HepG2 (cell line): ENCODE measurements around the gene NYNRIN. TPM values are rescaled to one million over a fixed set of nuclear protein-coding genes. Genes with fewer than 3 reads are reported as not detected.

ENCODE experiments used
- ARNT2 ChIP-seq: sonication (generic); formaldehyde crosslinking; IDR thresholded peaks from 2 replicates; pipeline ENCODE4 v1.8.0; 2022; ENCODE audit warnings: mild to moderate bottlenecking, low read depth, missing genetic modification reagents, moderate library complexity
- CBX2 ChIP-seq, 2 experiments: fragments of 200-600 bp in 1 of 2; sonication (generic); formaldehyde crosslinking in 1 of 2; IDR thresholded peaks; 2 replicates each; pipeline versions ENCODE4 v1.7.0 to v1.8.1; 2018 to 2022; ENCODE audit warnings: low read depth in 2 of 2, low read length in 1 of 2, mild to moderate bottlenecking in 1 of 2, missing genetic modification reagents in 1 of 2
- MZF1 ChIP-seq: sonication (generic); formaldehyde crosslinking; IDR thresholded peaks from 2 replicates; pipeline ENCODE4 v1.8.1; 2023; ENCODE audit warnings: mild to moderate bottlenecking, missing genetic modification reagents, borderline replicate concordance
- NCOR1 ChIP-seq: fragments of 200-600 bp; sonication (generic); IDR thresholded peaks from 2 replicates; pipeline ENCODE4 v1.7.0; 2017; ENCODE audit warnings: antibody characterized with exemption, low read length, borderline replicate concordance
- NFE2L2 ChIP-seq: fragments of 150-350 bp; IDR thresholded peaks from 2 replicates; pipeline ENCODE4 v1.6.1; 2014; ENCODE audit warnings: low read length
- PHF20 ChIP-seq: sonication (generic); formaldehyde crosslinking; IDR thresholded peaks from 2 replicates; pipeline ENCODE4 v1.5.0; 2020; ENCODE audit warnings: mild to moderate bottlenecking, missing genetic modification reagents
- SKI ChIP-seq: fragments of 450-650 bp; IDR thresholded peaks from one replicate; pipeline ENCODE4 v1.6.1; 2018; ENCODE audit warnings: mild to moderate bottlenecking; ENCODE audit not compliant: partially characterized antibody
- SP2 ChIP-seq: sonication (generic); formaldehyde crosslinking; IDR thresholded peaks from 2 replicates; pipeline ENCODE4 v1.5.1; 2020; ENCODE audit warnings: mild to moderate bottlenecking, missing genetic modification reagents
- STAT5B ChIP-seq: sonication (generic); formaldehyde crosslinking; IDR thresholded peaks from 2 replicates; pipeline ENCODE4 v1.4.0; 2020; ENCODE audit warnings: missing genetic modification reagents
- TBX2 ChIP-seq: sonication (generic); formaldehyde crosslinking; IDR thresholded peaks from 2 replicates; pipeline ENCODE4 v1.5.0; 2020; ENCODE audit warnings: missing genetic modification reagents, mild to moderate bottlenecking, borderline replicate concordance
- THAP7 ChIP-seq: sonication (generic); formaldehyde crosslinking; IDR thresholded peaks from 2 replicates; pipeline ENCODE4 v1.8.1; 2023; ENCODE audit warnings: mild to moderate bottlenecking, missing genetic modification reagents
- ZBTB4 ChIP-seq: sonication (generic); formaldehyde crosslinking; IDR thresholded peaks from 2 replicates; pipeline ENCODE4 v1.4.0; 2020; ENCODE audit warnings: missing genetic modification reagents, mild to moderate bottlenecking, borderline replicate concordance
- ZBTB42 ChIP-seq: sonication (generic); formaldehyde crosslinking; IDR thresholded peaks from 2 replicates; pipeline ENCODE4 v1.5.0; 2020; ENCODE audit warnings: mild to moderate bottlenecking, missing genetic modification reagents
- ZNF225 ChIP-seq: sonication (generic); formaldehyde crosslinking; IDR thresholded peaks from 2 replicates; pipeline ENCODE4 v1.4.0; 2020; ENCODE audit warnings: mild to moderate bottlenecking, missing genetic modification reagents
- ZNF274 ChIP-seq: sonication (generic); formaldehyde crosslinking; IDR thresholded peaks from 2 replicates; pipeline ENCODE4 v1.5.1; 2020; ENCODE audit warnings: mild to moderate bottlenecking, missing genetic modification reagents
- ZNF3 ChIP-seq: IDR thresholded peaks from 2 replicates; pipeline ENCODE4 v1.7.0; 2017; ENCODE audit warnings: inconsistent platforms
- ZNF414 ChIP-seq: sonication (generic); formaldehyde crosslinking; IDR thresholded peaks from 2 replicates; pipeline ENCODE4 v1.5.0; 2020; ENCODE audit warnings: missing genetic modification reagents
- ZNF44 ChIP-seq: sonication (generic); formaldehyde crosslinking; IDR thresholded peaks from 2 replicates; pipeline ENCODE4 v1.5.1; 2020; ENCODE audit warnings: mild to moderate bottlenecking, missing genetic modification reagents
- ZNF597 ChIP-seq: sonication (generic); formaldehyde crosslinking; IDR thresholded peaks from 2 replicates; pipeline ENCODE4 v1.5.0; 2020; ENCODE audit warnings: missing genetic modification reagents
- ZNF781 ChIP-seq: sonication (generic); formaldehyde crosslinking; IDR thresholded peaks from 2 replicates; pipeline ENCODE4 v1.5.1; 2020; ENCODE audit warnings: borderline replicate concordance, mild to moderate bottlenecking, missing genetic modification reagents; ENCODE audit errors: not compliant biosample characterization
- ZSCAN21 ChIP-seq: sonication (generic); formaldehyde crosslinking; IDR thresholded peaks from 2 replicates; pipeline ENCODE4 v1.8.0; 2022; ENCODE audit warnings: mild to moderate bottlenecking, missing genetic modification reagents, moderate library complexity, borderline replicate concordance
- polyA plus RNA-seq, 8 experiments: library from polyadenylated mRNA; depleted of rRNA in 3 of 8; stranded (reverse) in 7 of 8; unstranded in 1 of 8; fragments of >200 nt; fragmentation: Illumina TruSeq in 4 of 8; extraction: Trizol in 4 of 8; gene quantifications; 2 replicates each; pipeline versions ENCODE4 v1.2.1 to v1.2.3, GENCODE V29; 2011 to 2016; ENCODE audit warnings: low read depth in 4 of 8, missing spikeins in 1 of 8, mixed read lengths in 1 of 8; ENCODE audit not compliant: insufficient read depth in 1 of 8
- total RNA-seq, 5 experiments: library from RNA; depleted of rRNA; stranded (reverse); fragments of >200 nt; fragmentation: Illumina TruSeq; extraction: Trizol; gene quantifications; 2 replicates each; pipeline ENCODE4 v1.2.3, GENCODE V29; 2016; ENCODE audit warnings: low read depth in 1 of 5
- TF ChIP-seq, protein P1 (sequence below): sonication (generic); formaldehyde crosslinking; IDR thresholded peaks from 2 replicates; pipeline ENCODE4 v1.4.0; 2020; ENCODE audit warnings: mild to moderate bottlenecking, low read depth, missing genetic modification reagents

NYNRIN gene
- total and polyA plus RNA-seq, 2 of the 13 experiments (the other 11 are each of a cell fraction or from before 2014, with no cell fraction given): 0.63 to 1.1 TPM

GRCh38 chr14:24422694-24423601, 24.1 kb downstream of the NYNRIN start (continued):
- TF ChIP-seq ZNF44 (CRISPR knock-in tag) (0 out of 2 replicates have a peak, but pooled peaks have one; percentile 46), ZNF225 (CRISPR knock-in tag) (no peak; the same call in 1 of the 2 replicates), ZNF3 (CRISPR knock-in tag) (no peak), SP2 (CRISPR knock-in tag) (no peak), ZNF597 (CRISPR knock-in tag) (no peak), THAP7 (no peak), TBX2 (CRISPR knock-in tag) (no peak), MZF1 (0 out of 2 replicates have a peak, but pooled peaks have one; percentile 20), ZNF274 (CRISPR knock-in tag) (no peak), SKI (no peak), ZBTB42 (no peak), ARNT2 (CRISPR knock-in tag) (no peak), ZNF781 (CRISPR knock-in tag) (peak; percentile 32), ZBTB4 (no peak), PHF20 (CRISPR knock-in tag) (no peak), NCOR1 (no peak), STAT5B (CRISPR knock-in tag) (no peak), ZNF414 (CRISPR knock-in tag) (no peak), ZSCAN21 (CRISPR knock-in tag) (no peak), CBX2 (IDR thresholded peaks at IDR 0.05; ENCODE audit: low read depth, low read length) (no peak), CBX2 (CRISPR knock-in tag; IDR thresholded peaks at IDR 0.05; ENCODE audit: low read depth) (no peak), NFE2L2 (no peak)
- TF ChIP-seq, protein P1, sequence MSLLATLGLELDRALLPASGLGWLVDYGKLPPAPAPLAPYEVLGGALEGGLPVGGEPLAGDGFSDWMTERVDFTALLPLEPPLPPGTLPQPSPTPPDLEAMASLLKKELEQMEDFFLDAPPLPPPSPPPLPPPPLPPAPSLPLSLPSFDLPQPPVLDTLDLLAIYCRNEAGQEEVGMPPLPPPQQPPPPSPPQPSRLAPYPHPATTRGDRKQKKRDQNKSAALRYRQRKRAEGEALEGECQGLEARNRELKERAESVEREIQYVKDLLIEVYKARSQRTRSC (CRISPR knock-in tag): 0 out of 2 replicates have a peak, but pooled peaks have one; percentile 68
